ENCODE results near the gene PIM2.

Gene PIM2

DNA sequence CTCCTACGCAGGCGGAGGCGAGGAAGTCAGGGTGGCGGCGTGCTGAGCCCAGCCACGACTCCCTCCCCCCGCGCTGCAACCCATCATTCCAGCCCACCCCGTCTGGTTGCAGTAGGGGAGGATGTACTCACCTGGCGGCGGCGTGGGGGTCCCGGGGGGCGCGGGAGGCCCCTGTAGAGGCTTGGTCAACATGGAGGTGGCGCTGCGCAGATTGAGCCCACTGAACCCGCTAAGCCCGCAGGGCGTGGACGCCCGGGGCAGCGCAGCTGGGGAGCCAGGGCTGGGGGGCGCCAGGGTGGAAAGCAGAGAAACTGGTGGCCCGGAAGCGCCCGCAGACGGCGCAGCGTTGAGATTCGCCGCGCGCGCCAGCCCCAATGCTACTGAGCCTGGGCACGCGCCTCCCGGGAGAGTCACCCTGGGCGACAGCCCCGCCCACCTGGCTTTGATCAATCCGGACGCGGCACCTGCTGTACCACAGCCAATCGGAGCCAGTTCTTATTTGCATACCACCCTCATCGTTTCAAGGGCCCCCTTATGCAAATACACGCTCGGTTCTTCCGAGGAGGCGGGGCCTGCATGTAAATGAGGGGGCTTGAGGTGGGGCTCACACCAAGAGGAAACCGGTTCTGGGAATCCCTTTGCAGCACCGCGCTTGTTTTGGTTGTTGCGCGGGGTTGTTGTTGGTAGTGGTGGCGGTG, at the start of gene PIM2:
PIM2 (minus strand) TSS at position 382 of the 698 bp plus-strand sequence; CDS start at position 192, 190 bp downstream.
- H3K27ac ChIP-seq = peak within 1 kb of the TSS; percentile 85
- no peak for TF ChIP-seq CTCF (conservative IDR thresholded peaks at IDR 0.05; ENCODE audit: low read depth)
- peak; percentile 90 for DNase-seq (ENCODE audit: low spot score)
- POLR2A ChIA-PET (ENCODE audit: low non-redundant PET) = no interaction called here
- CTCF ChIA-PET = no interaction called here

DNA sequence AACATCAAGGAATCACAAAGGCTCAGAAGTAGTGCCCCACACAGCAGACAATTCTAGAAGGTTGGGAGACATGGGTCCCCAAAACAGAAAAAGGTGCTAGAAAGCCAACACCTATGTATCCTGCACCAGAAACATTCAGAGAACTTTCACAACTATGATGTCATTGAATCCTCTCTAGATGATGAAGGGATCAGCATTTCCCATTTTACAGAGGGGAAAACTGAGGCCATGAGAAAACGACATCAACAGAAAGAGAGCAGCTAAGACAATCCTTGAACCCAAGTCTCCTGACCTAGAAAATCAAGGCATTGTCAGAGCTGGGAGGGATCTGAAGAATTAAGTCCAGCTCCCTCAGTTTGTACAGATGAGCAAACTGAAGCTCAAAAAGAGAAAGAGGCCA, 49.6 kb upstream of the PIM2 start:
- no peak for TF ChIP-seq CTCF (conservative IDR thresholded peaks at IDR 0.05; ENCODE audit: low read depth)
- ChIA-PET POLR2A (ENCODE audit: low non-redundant PET) (no interaction called here), CTCF (no interaction called here)
- no peak overlapping the region for H3K27ac ChIP-seq
- DNase-seq (ENCODE audit: low spot score) = no peak

DNA sequence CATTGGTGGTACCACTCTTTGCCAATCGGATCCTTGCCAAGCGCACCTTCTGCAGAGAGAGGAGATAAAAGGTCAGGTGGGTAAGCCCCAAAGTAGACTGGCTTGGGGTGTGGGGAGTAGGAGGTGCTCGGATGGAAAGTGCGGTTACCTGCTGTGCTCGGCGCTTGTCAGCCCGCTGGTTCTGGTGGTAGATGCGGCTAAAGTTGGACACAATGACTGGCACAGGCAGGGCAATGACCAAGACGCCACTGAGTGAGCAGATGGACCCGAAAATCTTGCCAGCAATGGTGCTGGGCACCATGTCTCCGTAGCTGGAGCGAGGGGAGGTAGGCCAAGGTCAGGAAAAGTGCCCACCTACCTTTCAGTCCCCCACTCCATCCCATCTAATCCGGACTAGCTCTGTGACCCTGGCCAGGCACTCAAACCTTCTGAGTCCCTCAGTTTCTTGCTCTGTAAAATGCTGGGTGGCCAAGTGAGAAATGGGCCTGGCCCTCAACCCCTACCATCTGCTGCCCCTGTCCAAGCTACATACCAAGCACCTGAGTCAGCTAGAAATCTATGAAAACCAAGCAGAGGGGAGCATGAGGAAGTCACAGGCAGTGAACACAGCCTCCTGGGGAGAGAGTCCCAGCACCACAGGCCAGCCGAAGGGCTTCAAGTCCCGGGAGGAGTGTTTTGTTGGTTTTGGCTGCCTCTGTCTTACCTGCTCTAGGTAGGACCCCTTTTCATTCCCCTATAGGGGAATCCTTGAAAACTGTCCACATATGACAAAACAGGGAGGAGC, 48.2 kb upstream of the PIM2 start:
- ChIA-PET POLR2A (ENCODE audit: low non-redundant PET) (no interaction called here), CTCF (interaction anchor here (0.6 to 0.7 kb wide), 2 partner anchors 27 to 1019 kb away, joined by 4 to 6 read pairs; no protein-coding TSS in a partner anchor)
- no peak for DNase-seq (ENCODE audit: low spot score)
- H3K27ac ChIP-seq = no peak overlapping the region
- TF ChIP-seq CTCF (conservative IDR thresholded peaks at IDR 0.05; ENCODE audit: low read depth) = no peak

- no peak overlapping the region for H3K27ac ChIP-seq
- DNase-seq (ENCODE audit: low spot score) = no peak
- CTCF ChIA-PET = interaction anchor here (0.6 kb wide), 2 partner anchors 28 to 51 kb away, joined by 3 to 4 read pairs; no protein-coding TSS in a partner anchor
- POLR2A ChIA-PET (ENCODE audit: low non-redundant PET) = no interaction called here
- no peak for TF ChIP-seq CTCF (conservative IDR thresholded peaks at IDR 0.05; ENCODE audit: low read depth)
Measured at GRCh38 chrX:48965959-48966358, 47.1 kb upstream of the PIM2 start.

DNA sequence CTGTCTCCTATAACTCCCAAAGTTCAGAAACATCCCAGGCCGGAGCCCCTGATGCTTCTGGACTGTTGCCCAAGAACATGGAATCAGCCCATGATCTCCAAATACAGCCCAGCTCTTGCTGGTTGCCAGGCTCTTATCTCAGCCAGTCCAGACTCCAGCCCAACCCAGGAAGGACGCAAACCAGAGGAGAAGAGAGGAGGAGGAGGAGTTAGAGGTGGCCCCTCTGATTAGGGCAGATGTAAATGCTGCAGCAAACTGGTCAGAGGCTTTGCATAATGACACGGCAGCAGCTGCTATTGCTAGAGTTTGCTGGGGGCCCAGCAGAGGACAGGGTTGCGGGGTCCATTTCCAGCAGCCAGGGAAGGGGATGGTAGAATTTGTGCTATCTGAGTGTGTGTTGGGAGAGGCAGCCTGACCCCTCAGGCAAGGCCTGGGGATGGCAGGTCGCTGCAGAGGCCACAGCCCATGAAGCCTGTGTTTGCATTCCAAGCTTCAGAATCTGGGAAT, 42.8 kb upstream of the PIM2 start:
- POLR2A ChIA-PET (ENCODE audit: low non-redundant PET) = no interaction called here
- CTCF ChIA-PET = no interaction called here
- no peak for DNase-seq (ENCODE audit: low spot score)
- no peak overlapping the region for H3K27ac ChIP-seq
- TF ChIP-seq CTCF (conservative IDR thresholded peaks at IDR 0.05; ENCODE audit: low read depth) = no peak

DNA sequence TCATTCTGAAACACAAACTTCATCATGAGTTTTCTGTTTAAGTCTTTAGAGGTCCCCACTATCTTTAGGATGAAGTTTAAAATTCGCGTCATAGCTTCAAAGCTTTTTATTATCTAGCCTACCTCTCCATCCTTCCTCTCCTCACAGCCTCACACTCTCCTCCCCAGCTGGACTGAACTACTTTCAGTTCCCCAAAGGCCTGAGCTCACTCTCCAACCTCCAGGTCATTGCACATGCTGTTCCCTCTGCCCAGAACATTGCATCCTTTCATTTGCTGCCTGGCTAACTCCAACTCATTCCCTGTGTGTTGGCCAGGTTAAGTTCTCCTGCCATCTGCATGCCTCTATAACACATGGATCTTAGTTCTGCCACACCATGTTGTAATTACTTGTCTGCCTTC, 41.5 kb upstream of the PIM2 start:
- ChIA-PET POLR2A (ENCODE audit: low non-redundant PET) (no interaction called here), CTCF (no interaction called here)
- no peak for TF ChIP-seq CTCF (conservative IDR thresholded peaks at IDR 0.05; ENCODE audit: low read depth)
- DNase-seq (ENCODE audit: low spot score) = no peak
- H3K27ac ChIP-seq = no peak overlapping the region

Data from RWPE1 (cell line).